Brain microvascular endothelial cell (primary cell): ENCODE data around the gene PNMA1.

Experiments
- DNase-seq: peaks from one replicate; pipeline ENCODE4 v3.0.0-alpha.2; 2020
- H3K27ac ChIP-seq: fragments of 250-450 bp; sonication (Bioruptor Pico); 2 replicates; pipeline ENCODE4 v1.5.1; 2020; ENCODE audit warnings: mild to moderate bottlenecking, moderate library complexity
- H3K27me3 ChIP-seq: fragments of 250-450 bp; sonication (Bioruptor Pico); replicated peaks from 2 replicates; pipeline ENCODE4 v1.5.1; 2020; ENCODE audit warnings: mild to moderate bottlenecking
- H3K36me3 ChIP-seq: fragments of 250-450 bp; sonication (Bioruptor Pico); replicated peaks from 2 replicates; pipeline ENCODE4 v1.5.1; 2020; ENCODE audit warnings: mild to moderate bottlenecking
- H3K4me3 ChIP-seq: 2 replicates; pipeline ENCODE4 v1.5.1; 2011; ENCODE audit warnings: low read depth, mild to moderate bottlenecking, control low read depth, low read length, moderate library complexity
- CTCF ChIP-seq: IDR thresholded peaks from 2 replicates; pipeline ENCODE4 v1.5.1; 2011; ENCODE audit warnings: low read depth, mild to moderate bottlenecking, moderate library complexity, low read length, control low read depth, inconsistent platforms; ENCODE audit errors: missing control alignments
- in situ Hi-C: cut with HindIII; loops from 2 replicates; pipeline ENCODE4 v1.10.0; 2017; ENCODE audit warnings: low sequenced_read_pairs, low pct_ligation_motif_present

Gene PNMA1

DNA sequence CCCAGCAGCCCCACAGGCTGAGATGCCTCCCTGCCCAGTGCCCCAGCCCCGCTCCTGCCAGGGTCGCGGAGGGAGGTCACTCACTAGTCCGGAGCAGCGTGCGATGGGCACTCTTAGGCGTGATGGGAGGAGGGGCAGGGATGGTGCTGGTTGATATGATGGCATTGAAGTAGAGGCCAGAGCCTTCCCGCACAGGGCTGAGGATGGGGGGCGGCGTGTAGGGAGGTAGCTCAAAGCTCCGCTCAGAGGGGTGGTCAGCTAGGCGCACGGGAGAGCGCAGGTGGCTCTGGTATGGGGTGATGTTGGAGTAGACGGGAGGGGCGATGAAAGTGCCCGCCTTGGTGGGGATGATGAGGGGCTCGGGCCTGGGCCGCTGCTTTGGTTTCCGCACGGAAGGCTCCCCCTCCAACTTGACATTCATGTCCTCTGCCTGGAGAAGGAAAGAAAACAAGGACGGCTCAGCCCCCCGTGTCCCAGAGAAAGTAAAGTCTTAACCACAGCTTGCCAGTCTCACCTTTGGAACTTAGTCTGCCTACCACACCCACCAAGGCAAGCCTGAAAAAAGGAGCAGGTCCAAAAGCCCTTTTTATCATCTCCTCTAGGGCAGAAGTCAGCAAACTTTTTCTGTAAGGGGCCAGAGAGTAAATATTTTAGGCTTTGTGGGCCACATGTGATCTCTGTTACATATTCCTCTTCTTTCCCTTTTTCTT lies 15.5 kb upstream of the PNMA1 start:
- H3K4me3 ChIP-seq: no peak overlapping the region
- in situ Hi-C loops: no loop called here
- TF ChIP-seq CTCF: no peak
- no peak overlapping the region for H3K27ac ChIP-seq
- peaks cover 58% of the 10 kb centered on the region for H3K36me3 ChIP-seq
- no peak for DNase-seq
- H3K27me3 ChIP-seq: no peaks in the 10 kb centered on the region

- in situ Hi-C loops: no loop called here
Observed at GRCh38 chr14:73728717-73729330, 14.6 kb upstream of the PNMA1 start.

DNA sequence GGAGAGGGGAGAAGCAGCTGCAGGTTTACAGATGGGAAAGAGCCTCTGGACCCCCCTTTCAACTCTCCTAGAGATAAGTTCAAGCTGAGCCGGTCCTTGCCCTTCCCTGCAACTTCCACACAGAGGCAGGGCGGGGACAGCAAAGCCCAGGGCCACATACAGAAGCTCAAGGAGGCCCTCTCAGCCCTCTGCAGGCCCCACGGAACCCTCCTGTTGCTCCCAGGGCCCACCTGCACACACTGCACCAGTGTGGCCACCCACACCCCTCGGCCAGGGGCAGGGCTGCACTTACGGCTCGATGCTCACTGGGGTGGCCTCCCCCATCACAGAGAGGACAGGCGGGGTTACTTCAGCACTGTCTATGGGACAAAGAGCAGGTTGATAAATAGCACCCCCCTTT lies 13.0 kb upstream of the PNMA1 start:
- Histone ChIP-seq H3K36me3 (peaks cover 57% of the 10 kb centered on the region), H3K27ac (no peak overlapping the region)

More at GRCh38 chr14:73728717-73729330, 14.6 kb upstream of the PNMA1 start:
- Histone ChIP-seq H3K27ac (peak overlapping the region; percentile 37), H3K4me3 (no peak overlapping the region), H3K27me3 (no peaks in the 10 kb centered on the region), H3K36me3 (peaks cover 53% of the 10 kb centered on the region)
- peak; percentile 94 for TF ChIP-seq CTCF
- DNase-seq: peak; percentile 63

GRCh38 chr14:73726025-73726961 lies 12.1 kb upstream of the PNMA1 start:
- no peak for TF ChIP-seq CTCF
- Histone ChIP-seq H3K4me3 (no peak overlapping the region), H3K36me3 (peaks cover 62% of the 10 kb centered on the region), H3K27me3 (no peaks in the 10 kb centered on the region), H3K27ac (peak overlapping the region; percentile 81)
- in situ Hi-C loops: no loop called here
- DNase-seq: no peak

More for the DNA sequence above, 13.0 kb upstream of the PNMA1 start:
- DNase-seq: no peak
- in situ Hi-C loops: no loop called here
- Histone ChIP-seq H3K27me3 (no peaks in the 10 kb centered on the region), H3K4me3 (no peak overlapping the region)
- TF ChIP-seq CTCF: no peak

DNA sequence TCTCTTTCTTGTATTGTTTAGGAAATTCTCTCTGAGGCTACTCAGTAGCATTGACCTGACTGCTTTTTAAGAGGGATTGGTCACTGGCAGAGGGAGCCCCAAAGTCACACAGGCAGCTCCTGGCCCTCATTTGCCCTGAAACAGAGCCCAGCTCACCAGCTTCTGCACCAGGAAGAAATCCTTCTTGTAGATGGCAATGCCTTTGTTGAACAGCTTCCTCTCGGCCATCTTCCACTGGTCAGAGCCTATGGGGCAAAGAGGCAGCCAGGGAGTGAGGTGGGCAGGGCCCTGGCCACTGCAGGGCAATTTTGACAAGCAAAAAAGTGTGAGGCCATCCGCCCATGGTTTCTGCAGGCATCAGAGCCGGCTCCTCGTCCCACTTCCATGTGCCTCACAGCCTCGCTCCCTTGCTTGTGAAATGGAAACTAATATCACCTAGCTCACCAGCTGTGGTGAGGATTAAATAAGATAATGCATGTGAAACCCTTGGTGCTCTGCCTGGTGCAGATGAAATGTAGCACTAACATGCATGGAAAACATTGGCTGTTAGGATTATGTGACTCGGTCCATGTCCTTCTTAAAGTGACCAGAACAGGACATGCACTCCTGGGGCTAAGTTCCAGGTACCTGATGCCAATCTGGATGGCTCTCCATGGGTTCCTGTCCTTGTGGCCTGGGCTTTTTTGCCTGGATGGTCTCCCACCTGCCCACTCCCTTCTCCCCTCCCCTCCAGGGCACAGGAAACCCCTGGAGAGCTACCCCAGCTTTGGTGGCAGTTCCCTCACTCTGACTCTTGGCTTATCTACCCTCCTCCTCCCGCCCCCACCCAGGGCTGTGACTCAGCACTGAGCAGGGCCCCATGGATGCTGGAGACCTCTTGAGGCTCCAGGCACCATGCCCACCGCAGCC lies 11.2 kb upstream of the PNMA1 start:
- in situ Hi-C loops: no loop called here
- Histone ChIP-seq H3K4me3 (no peak overlapping the region), H3K36me3 (peaks cover 65% of the 10 kb centered on the region), H3K27me3 (no peaks in the 10 kb centered on the region), H3K27ac (peak overlapping the region; percentile 81)
- DNase-seq: peak; percentile 56
- TF ChIP-seq CTCF: no peak
